HG03439 (cell line): ENCODE data around the gene FADS6.
"Not testable (repeated sequence)": the region's sequence is repeated elsewhere in the genome, so short reads cannot be mapped to it uniquely, and the experiment has no call there.

Source experiments
- ATAC-seq: cut with Tn5 transposase; IDR thresholded peaks from one replicate; pipeline ENCODE4 v1.9.1; 2021; ENCODE audit warnings: mild to moderate bottlenecking, moderate library complexity; ENCODE audit not compliant: unreplicated experiment

FADS6 gene

GRCh38 chr17:74921026-74921681, 27.7 kb upstream of the FADS6 start:
- no peak for ATAC-seq

- no peak for ATAC-seq
These were observed 27.2 kb upstream of the FADS6 start for GRCh38 chr17:74920642-74921025.

GRCh38 chr17:74920306-74920620, 26.8 kb upstream of the FADS6 start:
- no peak for ATAC-seq

GRCh38 chr17:74919440-74920305, 26.2 kb upstream of the FADS6 start:
- ATAC-seq, result no peak

- ATAC-seq, result no peak
These were observed 25.5 kb upstream of the FADS6 start for GRCh38 chr17:74918906-74919305.

GRCh38 chr17:74917430-74917829, 24.0 kb upstream of the FADS6 start:
- no peak for ATAC-seq

- no peak for ATAC-seq
These were observed 23.4 kb upstream of the FADS6 start for GRCh38 chr17:74916851-74917199.

GRCh38 chr17:74916136-74916850, 22.9 kb upstream of the FADS6 start:
- no peak for ATAC-seq

GRCh38 chr17:74911423-74911822, 18.0 kb upstream of the FADS6 start:
- not testable (repeated sequence) for ATAC-seq

GRCh38 chr17:74909097-74909496, 15.7 kb upstream of the FADS6 start:
- not testable (repeated sequence) for ATAC-seq

GRCh38 chr17:74907012-74907411, 13.6 kb upstream of the FADS6 start:
- no peak for ATAC-seq

- not testable (repeated sequence) for ATAC-seq
These were observed 12.9 kb upstream of the FADS6 start for GRCh38 chr17:74906214-74906793.

- ATAC-seq, result no peak
These were observed 11.4 kb upstream of the FADS6 start for GRCh38 chr17:74904687-74905409.

GRCh38 chr17:74903671-74904070, 10.2 kb upstream of the FADS6 start:
- ATAC-seq, result no peak

- ATAC-seq, result no peak
These were observed 9.6 kb upstream of the FADS6 start for GRCh38 chr17:74903034-74903433.

GRCh38 chr17:74901353-74902135, 8.1 kb upstream of the FADS6 start:
- ATAC-seq, result no peak

GRCh38 chr17:74900208-74900607, 6.8 kb upstream of the FADS6 start:
- ATAC-seq, result no peak

GRCh38 chr17:74898376-74898946, 5.0 kb upstream of the FADS6 start:
- ATAC-seq, result no peak

- no peak for ATAC-seq
These were observed 671 bp upstream of the FADS6 start for GRCh38 chr17:74893936-74894671.
